GM23338 (cell line): ENCODE results near the gene RPS6KA3. TPM values are rescaled to one million over a fixed set of nuclear protein-coding genes. Genes with fewer than 3 reads are reported as not detected.

ENCODE experiments used
- ATAC-seq: fragments of 200-7000 bp; cut with Tn5 transposase; 3 replicates; pipeline ENCODE4 v1.9.1; 2020
- DNase-seq: peaks from one replicate; pipeline ENCODE4 v3.0.0-alpha.2; 2015; ENCODE audit warnings: low spot score
- H2AFZ ChIP-seq: fragments of 200-600 bp; sonication (generic); 2 replicates; pipeline ENCODE4 v1.8.0; 2016; ENCODE audit warnings: antibody characterized with exemption, mild to moderate bottlenecking, moderate library complexity
- H3F3A ChIP-seq: fragments of 200-600 bp; sonication (generic); replicated peaks from 2 replicates; pipeline ENCODE4 v1.8.0; 2017; ENCODE audit warnings: antibody characterized with exemption, mixed run types, low read depth
- H3K27ac ChIP-seq: fragments of 200-600 bp; sonication (generic); 2 replicates; pipeline ENCODE4 v1.6.1; 2016; ENCODE audit warnings: low read depth
- H3K27me3 ChIP-seq: fragments of 200-600 bp; sonication (generic); 2 replicates; pipeline ENCODE4 v1.8.0; 2016; ENCODE audit warnings: mild to moderate bottlenecking, mixed run types, moderate library complexity; ENCODE audit not compliant: insufficient read depth
- H3K36me3 ChIP-seq: fragments of 200-600 bp; sonication (generic); 2 replicates; pipeline ENCODE4 v1.8.0; 2016; ENCODE audit warnings: mild to moderate bottlenecking; ENCODE audit not compliant: insufficient read depth
- H3K4me1 ChIP-seq: fragments of 200-600 bp; sonication (generic); 2 replicates; pipeline ENCODE4 v1.8.0; 2016; ENCODE audit warnings: mild to moderate bottlenecking, moderate library complexity; ENCODE audit not compliant: insufficient read depth
- H3K4me2 ChIP-seq: fragments of 200-600 bp; sonication (generic); 2 replicates; pipeline ENCODE4 v1.7.1; 2017; ENCODE audit warnings: mixed run types
- H3K4me3 ChIP-seq: fragments of 200-600 bp; sonication (generic); 2 replicates; pipeline ENCODE4 v1.6.1; 2016; ENCODE audit warnings: mixed run types
- H3K79me2 ChIP-seq: fragments of 200-600 bp; sonication (generic); replicated peaks from 2 replicates; pipeline ENCODE4 v1.8.0; 2017; ENCODE audit warnings: mild to moderate bottlenecking; ENCODE audit not compliant: insufficient read depth
- H3K9me2 ChIP-seq: fragments of 200-600 bp; sonication (generic); 2 replicates; pipeline ENCODE4 v1.8.0; 2017; ENCODE audit not compliant: insufficient read depth
- H4K20me1 ChIP-seq: fragments of 200-600 bp; sonication (generic); replicated peaks from 2 replicates; pipeline ENCODE4 v1.8.0; 2017; ENCODE audit warnings: mild to moderate bottlenecking; ENCODE audit not compliant: insufficient read depth
- H3K27ac Mint-ChIP-seq: 2 replicates; pipeline ENCODE4 v1.8.0; 2020; ENCODE audit warnings: inconsistent platforms, mild to moderate bottlenecking, moderate library complexity, mixed read lengths
- H3K27me3 Mint-ChIP-seq: 3 replicates; pipeline ENCODE4 v1.8.0; 2022; ENCODE audit warnings: low read depth, mild to moderate bottlenecking, moderate library complexity, mixed read lengths, inconsistent platforms; ENCODE audit not compliant: insufficient read depth, poor library complexity
- H3K36me3 Mint-ChIP-seq: 3 replicates; pipeline ENCODE4 v1.8.0; 2021; ENCODE audit warnings: low read depth, mild to moderate bottlenecking, inconsistent platforms, moderate library complexity, mixed read lengths
- H3K4me1 Mint-ChIP-seq: 3 replicates; pipeline ENCODE4 v1.8.0; 2020; ENCODE audit warnings: mild to moderate bottlenecking, inconsistent platforms, mixed read lengths
- H3K4me3 Mint-ChIP-seq: 3 replicates; pipeline ENCODE4 v1.8.0; 2021; ENCODE audit warnings: moderate library complexity, mild to moderate bottlenecking, inconsistent platforms, mixed read lengths
- H3K9me3 Mint-ChIP-seq: 3 replicates; pipeline ENCODE4 v1.8.0; 2020; ENCODE audit warnings: moderate library complexity, mild to moderate bottlenecking, inconsistent platforms, mixed read lengths
- REST ChIP-seq: IDR thresholded peaks from one replicate; pipeline ENCODE4 v1.6.1; 2018; ENCODE audit warnings: antibody characterized with exemption; ENCODE audit not compliant: unreplicated experiment
- STAT1 ChIP-seq: IDR thresholded peaks from one replicate; pipeline ENCODE4 v1.6.1; 2016; ENCODE audit warnings: antibody characterized with exemption; ENCODE audit not compliant: unreplicated experiment
- ZNF462 ChIP-seq: fragments of 250-450 bp; sonication (Bioruptor Pico); IDR thresholded peaks from 2 replicates; pipeline ENCODE4 v1.5.0; 2020; ENCODE audit warnings: mild to moderate bottlenecking, moderate library complexity
- polyA plus RNA-seq: library from polyadenylated mRNA; unstranded; fragments of >200 nt; fragmentation: Nextera tagmentation; extraction: Ambion mirVana; gene quantifications from 2 replicates; pipeline ENCODE4 v1.2.1, GENCODE V29; 2016
- total RNA-seq: library from RNA; depleted of rRNA; stranded (reverse); fragments of >200 nt; shearing (Covaris generic); gene quantifications from 2 replicates; pipeline ENCODE4 v1.2.3, GENCODE V29; 2014

RPS6KA3 gene
- total and polyA plus RNA-seq, 2 experiments from 2014 or later: 3.2 to 12.2 TPM

- TF ChIP-seq ZNF462: no peak
Measured at GRCh38 chrX:20313899-20314298, 47.2 kb upstream of the RPS6KA3 start (continued).

GRCh38 chrX:20312018-20312417 lies 45.3 kb upstream of the RPS6KA3 start:
- Mint-ChIP-seq H3K27ac (no peak overlapping the region), H3K27me3 (no peaks in the 10 kb centered on the region), H3K9me3 (no peaks in the 10 kb centered on the region), H3K36me3 (no peaks in the 10 kb centered on the region), H3K4me1 (peaks cover 7% of the 10 kb centered on the region; the same call in 2 of the 3 replicates), H3K4me3 (no peak overlapping the region)
- Histone ChIP-seq H3K27ac (no peak overlapping the region), H3K9me2 (no peaks in the 10 kb centered on the region), H3K79me2 (no peaks in the 10 kb centered on the region), H4K20me1 (no peaks in the 10 kb centered on the region), H3K36me3 (no peaks in the 10 kb centered on the region), H3K27me3 (no peaks in the 10 kb centered on the region), H3K4me2 (no peak overlapping the region), H3K4me3 (no peak overlapping the region), H3K4me1 (no peaks in the 10 kb centered on the region), H2AFZ (no peak overlapping the region), H3F3A (no peaks in the 10 kb centered on the region)
- TF ChIP-seq ZNF462 (no peak), STAT1 (no peak), REST (no peak)
- DNase-seq: no peak
- no peak for ATAC-seq
